ENCODE results near the gene RRAGB. TPM values are rescaled to one million over a fixed set of nuclear protein-coding genes. Genes with fewer than 3 reads are reported as not detected.
"Not testable (repeated sequence)": the region's sequence is repeated elsewhere in the genome, so short reads cannot be mapped to it uniquely, and the experiment has no call there.

The RRAGB gene
- total RNA-seq, 1 donor from 2014 or later, result 16.5 TPM

DNA sequence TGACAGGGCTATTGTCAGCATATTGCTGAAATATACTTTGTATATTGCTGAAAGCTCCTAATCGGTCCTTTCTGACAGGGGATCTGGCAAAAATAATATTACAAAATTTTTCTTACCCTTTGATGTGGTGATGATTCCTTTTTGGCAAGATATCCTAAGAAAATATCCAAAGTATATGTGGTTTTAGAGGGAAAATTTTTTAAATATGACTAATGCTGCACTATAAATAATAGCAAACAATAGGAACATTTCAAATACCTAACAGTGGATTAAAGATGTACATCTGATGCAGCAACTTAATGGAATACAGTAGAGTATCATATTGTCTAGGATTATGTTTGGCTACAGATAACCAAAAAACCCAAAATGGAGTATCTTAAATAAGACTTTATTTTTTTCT, 49.6 kb downstream of the RRAGB start:
- Histone ChIP-seq H3K27me3 (no peaks in the 10 kb centered on the region), H3K9me3 (no peaks in the 10 kb centered on the region)
- intact Hi-C loops (cut with DNase I), result no loop called here

GRCh38 chrX:55774419-55774818, 56.9 kb downstream of the RRAGB start:
- H3K36me3 ChIP-seq; H3K27me3 ChIP-seq; DNase-seq (ENCODE audit: extremely low spot score in 2 of 2); intact Hi-C loops (cut with DNase I); H3K9me3 ChIP-seq; H3K4me3 ChIP-seq; H3K4me1 ChIP-seq; H3K27ac ChIP-seq: not testable (repeated sequence)

More for the DNA sequence above, 49.6 kb downstream of the RRAGB start:
- no peak for DNase-seq (ENCODE audit: extremely low spot score in 2 of 2)
- H3K36me3 ChIP-seq, result no peaks in the 10 kb centered on the region
- no peaks in the 10 kb centered on the region for H3K4me1 ChIP-seq
- TF ChIP-seq POLR2AphosphoS5 (IDR thresholded peaks at IDR 0.05; ENCODE audit: insufficient read depth in 1 of 2, low read depth in 1 of 2), result no peak
- TF ChIP-seq POLR2A (IDR thresholded peaks at IDR 0.05), result no peak
- TF ChIP-seq, protein P1, sequence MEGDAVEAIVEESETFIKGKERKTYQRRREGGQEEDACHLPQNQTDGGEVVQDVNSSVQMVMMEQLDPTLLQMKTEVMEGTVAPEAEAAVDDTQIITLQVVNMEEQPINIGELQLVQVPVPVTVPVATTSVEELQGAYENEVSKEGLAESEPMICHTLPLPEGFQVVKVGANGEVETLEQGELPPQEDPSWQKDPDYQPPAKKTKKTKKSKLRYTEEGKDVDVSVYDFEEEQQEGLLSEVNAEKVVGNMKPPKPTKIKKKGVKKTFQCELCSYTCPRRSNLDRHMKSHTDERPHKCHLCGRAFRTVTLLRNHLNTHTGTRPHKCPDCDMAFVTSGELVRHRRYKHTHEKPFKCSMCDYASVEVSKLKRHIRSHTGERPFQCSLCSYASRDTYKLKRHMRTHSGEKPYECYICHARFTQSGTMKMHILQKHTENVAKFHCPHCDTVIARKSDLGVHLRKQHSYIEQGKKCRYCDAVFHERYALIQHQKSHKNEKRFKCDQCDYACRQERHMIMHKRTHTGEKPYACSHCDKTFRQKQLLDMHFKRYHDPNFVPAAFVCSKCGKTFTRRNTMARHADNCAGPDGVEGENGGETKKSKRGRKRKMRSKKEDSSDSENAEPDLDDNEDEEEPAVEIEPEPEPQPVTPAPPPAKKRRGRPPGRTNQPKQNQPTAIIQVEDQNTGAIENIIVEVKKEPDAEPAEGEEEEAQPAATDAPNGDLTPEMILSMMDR (IDR thresholded peaks at IDR 0.05), result no peak
- H3K4me3 ChIP-seq, result no peak overlapping the region
- no peak overlapping the region for H3K27ac ChIP-seq

GRCh38 chrX:55777596-55777995, 60.0 kb downstream of the RRAGB start:
- H3K9me3 ChIP-seq, result no peaks in the 10 kb centered on the region

DNA sequence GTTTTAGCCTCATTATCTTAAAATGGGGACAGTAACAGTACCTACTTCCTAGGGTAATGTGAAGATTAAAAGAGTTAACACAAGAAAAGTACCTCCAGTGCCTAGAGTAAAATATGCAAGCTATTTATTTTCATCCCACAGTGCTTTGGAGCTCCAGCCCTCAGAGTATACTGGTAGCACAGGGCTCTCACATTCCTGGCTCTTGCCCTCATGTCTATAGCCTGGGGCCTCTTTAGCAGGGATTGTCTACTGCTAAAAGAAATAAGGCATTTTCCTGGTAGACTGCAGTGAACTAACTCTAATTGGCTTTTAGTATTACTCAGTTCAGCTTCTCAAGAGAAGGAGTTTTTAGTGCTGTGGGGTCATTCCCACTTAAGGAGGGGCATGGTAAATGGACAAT, 60.8 kb downstream of the RRAGB start:
- intact Hi-C loops (cut with DNase I), result no loop called here
- H3K4me3 ChIP-seq, result no peak overlapping the region
- TF ChIP-seq POLR2A (IDR thresholded peaks at IDR 0.05), result no peak
- TF ChIP-seq POLR2AphosphoS5 (IDR thresholded peaks at IDR 0.05; ENCODE audit: insufficient read depth in 1 of 2, low read depth in 1 of 2), result no peak
- TF ChIP-seq, protein P1 (IDR thresholded peaks at IDR 0.05), result no peak
- no peaks in the 10 kb centered on the region for H3K36me3 ChIP-seq
- no peaks in the 10 kb centered on the region for H3K4me1 ChIP-seq
- H3K27me3 ChIP-seq, result no peaks in the 10 kb centered on the region
- H3K9me3 ChIP-seq, result no peaks in the 10 kb centered on the region
- DNase-seq (ENCODE audit: extremely low spot score in 2 of 2), result no peak
- no peak overlapping the region for H3K27ac ChIP-seq

More at GRCh38 chrX:55777596-55777995, 60.0 kb downstream of the RRAGB start:
- Histone ChIP-seq H3K36me3 (no peaks in the 10 kb centered on the region), H3K27me3 (no peaks in the 10 kb centered on the region), H3K4me1 (no peaks in the 10 kb centered on the region), H3K4me3 (no peak overlapping the region), H3K27ac (no peak overlapping the region)
- intact Hi-C loops (cut with DNase I), result no loop called here
- TF ChIP-seq, protein P1 (IDR thresholded peaks at IDR 0.05), result no peak
- TF ChIP-seq POLR2AphosphoS5 (IDR thresholded peaks at IDR 0.05; ENCODE audit: insufficient read depth in 1 of 2, low read depth in 1 of 2), result no peak
- no peak for TF ChIP-seq POLR2A (IDR thresholded peaks at IDR 0.05)
- DNase-seq (ENCODE audit: extremely low spot score in 2 of 2), result no peak

DNA sequence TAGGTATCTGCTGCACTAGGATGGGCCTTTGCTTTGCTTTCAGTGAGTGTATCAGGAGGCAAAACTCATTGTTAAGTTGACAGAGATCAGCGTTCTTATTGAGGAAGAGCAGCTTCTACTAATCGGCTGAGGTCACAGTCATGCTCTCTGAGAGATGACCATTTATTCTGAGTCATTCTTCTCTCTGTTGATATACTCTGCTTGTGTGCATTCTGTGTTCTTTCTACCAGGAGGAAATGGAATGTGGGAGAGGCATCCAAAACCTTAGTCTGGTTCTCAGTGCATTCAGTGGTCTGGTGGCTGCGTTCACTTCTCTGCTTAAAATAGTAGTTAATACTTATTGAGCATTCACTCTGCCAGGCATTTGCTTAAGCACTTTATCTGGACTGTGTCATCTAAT, 66.2 kb downstream of the RRAGB start:
- intact Hi-C loops (cut with DNase I), result no loop called here
- Histone ChIP-seq H3K36me3 (no peaks in the 10 kb centered on the region), H3K27ac (no peak overlapping the region), H3K4me1 (no peaks in the 10 kb centered on the region), H3K4me3 (no peak overlapping the region), H3K9me3 (no peaks in the 10 kb centered on the region), H3K27me3 (no peaks in the 10 kb centered on the region)
- no peak for DNase-seq (ENCODE audit: extremely low spot score in 2 of 2)
- TF ChIP-seq POLR2AphosphoS5 (IDR thresholded peaks at IDR 0.05; ENCODE audit: insufficient read depth in 1 of 2, low read depth in 1 of 2), result no peak
- TF ChIP-seq, protein P1 (IDR thresholded peaks at IDR 0.05), result no peak
- no peak for TF ChIP-seq POLR2A (IDR thresholded peaks at IDR 0.05)

GRCh38 chrX:55787063-55787462, 69.5 kb downstream of the RRAGB start:
- no peak overlapping the region for H3K4me3 ChIP-seq
- no peaks in the 10 kb centered on the region for H3K4me1 ChIP-seq
- intact Hi-C loops (cut with DNase I), result no loop called here
- no peaks in the 10 kb centered on the region for H3K27me3 ChIP-seq
- no peaks in the 10 kb centered on the region for H3K9me3 ChIP-seq
- no peak for DNase-seq (ENCODE audit: extremely low spot score in 2 of 2)
- no peaks in the 10 kb centered on the region for H3K36me3 ChIP-seq
- TF ChIP-seq POLR2AphosphoS5 (IDR thresholded peaks at IDR 0.05; ENCODE audit: insufficient read depth in 1 of 2, low read depth in 1 of 2) (no peak), POLR2A (IDR thresholded peaks at IDR 0.05) (no peak)
- H3K27ac ChIP-seq, result no peak overlapping the region
